ENCODE results near the gene ATP9B. TPM values are rescaled to one million over a fixed set of nuclear protein-coding genes. Genes with fewer than 3 reads are reported as not detected.

Gene ATP9B
- total RNA-seq, 1 donor from 2014 or later: 51.4 TPM

GRCh38 chr18:79191956-79192355, 122.8 kb downstream of the ATP9B start:
- FAIRE-seq (no peak), DNase-seq (ENCODE audit: low spot score in 2 of 2) (no peak)

- DNase-seq (ENCODE audit: low spot score in 2 of 2) (no peak), FAIRE-seq (no peak)
These were observed 124.6 kb downstream of the ATP9B start for GRCh38 chr18:79193826-79194225.

- no peak for FAIRE-seq
These were observed 126.8 kb downstream of the ATP9B start for GRCh38 chr18:79195716-79196683.

GRCh38 chr18:79197531-79197930, 128.3 kb downstream of the ATP9B start:
- FAIRE-seq (no peak), DNase-seq (ENCODE audit: low spot score in 2 of 2) (no peak)

More at GRCh38 chr18:79195716-79196683, 126.8 kb downstream of the ATP9B start:
- no peak for DNase-seq (ENCODE audit: low spot score in 2 of 2)

GRCh38 chr18:79199691-79200374, 130.6 kb downstream of the ATP9B start:
- DNase-seq (ENCODE audit: low spot score in 2 of 2) (no peak), FAIRE-seq (no peak)

- no peak for DNase-seq (ENCODE audit: low spot score in 2 of 2)
- FAIRE-seq: no peak
These were observed 131.5 kb downstream of the ATP9B start for GRCh38 chr18:79200546-79201268.

GRCh38 chr18:79203017-79203605, 133.9 kb downstream of the ATP9B start:
- no peak for DNase-seq (ENCODE audit: low spot score in 2 of 2)
- FAIRE-seq: no peak

- FAIRE-seq (no peak), DNase-seq (ENCODE audit: low spot score in 2 of 2) (no peak)
These were observed 136.0 kb downstream of the ATP9B start for GRCh38 chr18:79204889-79205807.

- DNase-seq (ENCODE audit: low spot score in 2 of 2) (no peak), FAIRE-seq (no peak)
These were observed 137.2 kb downstream of the ATP9B start for GRCh38 chr18:79206444-79206843.

GRCh38 chr18:79208906-79209305, 139.7 kb downstream of the ATP9B start:
- FAIRE-seq (no peak), DNase-seq (ENCODE audit: low spot score in 2 of 2) (no peak)

- FAIRE-seq: no peak
- DNase-seq (ENCODE audit: low spot score in 2 of 2): no peak
These were observed 141.1 kb downstream of the ATP9B start for GRCh38 chr18:79210002-79210910.

- no peak for FAIRE-seq
These were observed 142.7 kb downstream of the ATP9B start for GRCh38 chr18:79211844-79212243.

GRCh38 chr18:79214056-79214455, 144.9 kb downstream of the ATP9B start:
- DNase-seq (ENCODE audit: low spot score in 2 of 2) (no peak), FAIRE-seq (peak; percentile 17)

More at GRCh38 chr18:79211844-79212243, 142.7 kb downstream of the ATP9B start:
- no peak for DNase-seq (ENCODE audit: low spot score in 2 of 2)

- DNase-seq (ENCODE audit: low spot score in 2 of 2): no peak
- FAIRE-seq: no peak
These were observed 147.0 kb downstream of the ATP9B start for GRCh38 chr18:79216176-79216575.

GRCh38 chr18:79217979-79218604, 148.9 kb downstream of the ATP9B start:
- FAIRE-seq (no peak), DNase-seq (ENCODE audit: low spot score in 2 of 2) (no peak)

- DNase-seq (ENCODE audit: low spot score in 2 of 2): no peak
- FAIRE-seq: no peak
These were observed 149.5 kb downstream of the ATP9B start for GRCh38 chr18:79218605-79219190.

- no peak for DNase-seq (ENCODE audit: low spot score in 2 of 2)
- no peak for FAIRE-seq
These were observed 151.9 kb downstream of the ATP9B start for GRCh38 chr18:79221136-79221535.

All from frontal cortex (tissue), 4 donors.